Muscle of arm (tissue), 12 donors: Measurements from ENCODE around the gene GEMIN4. TPM values are rescaled to one million over a fixed set of nuclear protein-coding genes. Genes with fewer than 3 reads are reported as not detected.
"Not testable (repeated sequence)": the region's sequence is repeated elsewhere in the genome, so short reads cannot be mapped to it uniquely, and the experiment has no call there.

Source experiments
- DNase-seq: peaks from one replicate; pipeline ENCODE4 v3.0.0-alpha.2; 2013
- polyA plus RNA-seq, 12 donors: library from polyadenylated mRNA; unstranded; fragments of 120-200 nt; gene quantifications; one replicate each; pipeline ENCODE4 v1.2.1, GENCODE V29; 2013; ENCODE audit not compliant: insufficient read length in 12 of 12

Gene GEMIN4
- polyA plus RNA-seq, 12 donors, result 12.5 to 24.4 (median 14.5) TPM; not detected in 1

DNA sequence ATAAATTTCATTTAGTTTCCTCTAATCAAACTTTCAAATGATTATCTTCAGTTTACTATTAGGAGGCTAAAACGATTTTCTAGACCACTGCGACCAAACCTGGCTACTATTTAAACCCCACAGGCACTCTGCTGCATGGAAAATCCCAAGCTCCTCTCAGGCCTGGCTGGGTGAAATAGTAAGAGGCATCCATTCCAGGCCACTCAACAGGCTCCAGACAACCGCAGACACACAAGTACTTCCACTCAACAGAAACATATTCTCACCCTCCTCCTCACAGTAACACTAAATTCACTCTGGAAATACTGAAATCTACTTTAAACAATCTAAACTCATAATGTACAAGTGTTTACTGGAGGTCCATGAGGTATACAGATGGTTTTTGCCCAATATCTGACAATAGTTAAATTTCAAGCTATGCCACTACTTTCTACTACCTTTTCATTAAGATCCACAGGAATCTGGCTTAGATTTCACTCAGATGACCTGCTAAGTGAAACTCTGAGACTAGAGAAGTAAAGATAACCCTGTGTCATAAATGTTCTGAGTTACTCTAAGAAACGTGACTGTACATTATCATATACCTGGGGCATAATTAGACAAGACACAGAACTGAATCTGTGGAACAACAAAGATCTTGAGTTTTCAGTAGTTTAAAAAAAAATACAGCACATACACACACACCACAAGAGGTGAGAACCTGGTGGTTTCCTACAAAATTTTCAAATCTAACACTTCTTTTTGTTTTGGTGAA, 47.8 kb downstream of the GEMIN4 start:
- no peak for DNase-seq

DNA sequence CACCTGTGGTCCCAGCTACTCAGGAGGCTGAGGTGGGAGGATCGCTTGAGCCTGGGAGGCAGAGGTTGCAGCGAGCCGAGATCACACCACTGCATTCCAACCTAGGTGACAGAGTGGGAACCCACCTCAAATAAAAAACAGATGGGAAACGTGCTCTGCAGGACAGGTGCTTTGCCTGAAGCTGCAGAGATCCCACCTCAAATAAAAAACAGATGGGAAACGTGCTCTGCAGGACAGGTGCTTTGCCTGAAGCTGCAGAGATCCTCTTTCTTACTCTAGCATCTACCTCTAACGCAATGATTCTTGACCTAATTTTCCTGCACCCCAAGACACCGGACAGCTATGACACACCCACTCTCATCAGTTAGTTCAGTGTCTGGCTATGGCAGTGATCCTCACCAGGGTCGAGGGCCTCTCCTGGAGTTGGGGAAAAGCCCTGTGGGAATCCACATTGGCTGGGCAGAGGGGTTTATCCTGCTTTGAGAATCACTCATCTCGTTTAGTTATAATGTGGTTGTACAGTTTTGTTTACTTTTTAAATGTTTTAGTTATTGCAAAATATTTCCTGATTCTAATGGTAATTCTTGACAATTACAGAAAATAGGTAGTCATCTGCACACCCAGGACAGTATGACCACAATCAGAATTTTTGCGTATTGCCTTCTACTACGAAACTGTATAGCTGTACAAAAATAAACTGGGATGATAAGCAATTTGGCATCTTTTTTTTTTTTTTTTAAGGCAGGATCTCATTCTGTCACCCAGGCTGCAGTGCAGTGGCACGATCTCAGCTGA, 48.8 kb downstream of the GEMIN4 start:
- no peak for DNase-seq

DNA sequence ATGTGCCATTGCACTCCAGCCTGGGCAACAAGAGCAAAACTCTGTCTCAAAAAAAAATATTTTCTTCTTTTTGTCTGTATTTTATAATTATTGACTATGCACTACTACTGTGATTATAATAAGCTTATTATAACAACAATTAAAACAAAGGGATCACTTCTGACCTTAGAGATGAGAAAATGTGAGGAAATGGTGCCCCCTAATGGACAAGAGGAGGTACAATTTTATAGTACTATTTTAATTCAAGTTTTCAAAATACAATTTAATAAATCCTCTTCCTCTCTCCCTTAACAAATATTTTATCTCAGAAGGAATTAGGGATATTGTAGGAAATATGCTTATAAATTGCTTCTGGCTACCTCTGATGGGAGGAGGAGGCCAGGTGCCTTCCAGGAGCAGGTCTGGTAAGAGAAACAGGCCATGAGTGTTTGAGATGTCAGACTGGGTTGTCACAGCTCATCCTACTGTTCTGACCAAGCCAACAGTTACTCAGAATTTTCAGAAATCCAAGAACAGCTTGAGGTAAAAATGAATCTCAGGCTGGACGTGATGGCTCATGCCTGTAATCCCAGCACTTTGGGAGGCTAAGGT, 51.5 kb downstream of the GEMIN4 start:
- DNase-seq, result no peak

DNA sequence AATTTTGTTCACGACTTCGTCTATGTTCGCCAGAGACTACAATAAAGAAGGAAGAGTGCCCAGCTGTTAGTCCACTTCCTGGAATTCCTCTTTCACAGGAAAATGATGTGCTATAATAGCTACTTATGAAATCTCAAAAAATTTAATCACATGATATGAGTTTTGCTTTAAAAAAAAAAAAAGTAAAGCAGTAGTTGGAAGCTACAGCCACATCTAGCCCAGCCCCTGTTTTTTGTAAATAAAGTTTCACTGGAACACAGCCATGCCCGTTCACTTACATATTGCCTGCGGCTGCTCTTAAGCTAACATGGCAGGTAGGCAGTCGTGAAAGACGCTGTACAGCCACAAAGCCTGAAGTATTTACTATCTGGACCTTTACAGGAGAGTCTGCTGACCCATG, 52.7 kb downstream of the GEMIN4 start:
- no peak for DNase-seq

DNA sequence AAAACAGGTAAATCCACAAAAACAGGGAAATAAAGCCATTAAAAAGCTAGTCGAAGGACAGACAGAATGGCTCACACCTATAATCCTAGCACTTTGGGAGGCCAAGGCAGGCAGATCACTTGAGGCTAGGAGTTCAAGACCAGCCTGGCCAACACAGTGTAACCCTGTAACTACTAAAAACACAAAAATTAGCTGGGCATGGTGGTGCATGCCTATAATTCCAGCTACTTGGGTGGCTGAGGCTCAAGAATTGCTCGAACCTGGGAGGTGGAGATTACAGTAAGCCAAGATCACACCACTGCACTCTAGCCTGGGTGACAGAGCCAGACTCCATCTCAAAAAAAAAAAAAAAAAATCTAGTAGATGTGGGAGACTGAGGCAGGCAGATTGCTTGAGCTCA, 54.0 kb downstream of the GEMIN4 start:
- DNase-seq, result not testable (repeated sequence)

DNA sequence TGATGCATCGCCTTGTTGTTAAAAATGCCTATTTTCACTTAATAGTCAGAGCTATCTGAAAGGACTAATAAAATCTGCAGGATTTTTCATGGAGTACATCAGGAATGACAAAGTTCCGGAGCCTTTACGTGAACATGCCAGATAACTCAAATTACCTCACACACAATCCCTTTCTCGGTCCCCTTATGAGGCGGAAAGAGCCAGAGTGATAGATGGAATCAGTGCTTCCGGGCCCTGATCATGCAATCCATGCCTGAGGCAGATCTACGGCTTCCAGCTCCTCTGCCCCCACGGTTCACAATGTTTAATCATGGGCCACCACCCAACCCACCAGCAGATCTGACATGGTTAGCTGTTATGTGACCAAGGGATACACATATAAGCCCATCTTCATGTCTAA, 54.4 kb downstream of the GEMIN4 start:
- no peak for DNase-seq

DNA sequence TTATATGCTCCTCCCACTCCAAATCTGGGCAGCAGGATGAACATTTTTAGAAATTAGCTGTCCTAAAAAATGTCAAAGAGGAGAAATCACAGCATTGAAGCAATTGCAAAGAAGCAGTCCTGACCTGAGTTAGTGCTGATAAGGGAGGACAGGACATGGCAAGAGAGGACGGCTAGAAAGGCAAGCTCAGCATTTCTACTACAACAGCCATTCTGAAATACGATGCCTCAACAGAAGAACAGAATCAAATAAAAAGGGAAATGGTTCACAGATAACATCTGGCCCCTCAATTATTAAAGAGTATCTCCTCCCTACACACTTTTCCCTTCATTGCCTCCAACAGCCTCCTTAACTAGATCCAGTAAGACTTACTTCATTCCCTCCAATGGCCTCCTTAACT, 55.7 kb downstream of the GEMIN4 start:
- no peak for DNase-seq

Other genes starting within 250 kb of the GEMIN4 start
- gene VPS53, start 37.4 kb downstream of the GEMIN4 start, polyA plus RNA-seq, result 10 to 100 TPM in 11 of 12 donors, not detected in 1; 15.7 to 39.5 (median 21.5) TPM
- gene TLCD3A, start 19.7 kb downstream of the GEMIN4 start, polyA plus RNA-seq, result 10 to 100 TPM in 10 of 12 donors, 1 to 10 TPM in 1, not detected in 1; 5.4 to 25.7 (median 16.3) TPM
- 10 to 100 TPM in 11 of 12 donors, not detected in 1; 44.0 to 67.6 (median 57.7) TPM for gene GLOD4, start 30.0 kb upstream of the GEMIN4 start, polyA plus RNA-seq
- gene MRM3, start 30.1 kb upstream of the GEMIN4 start, polyA plus RNA-seq, result 10 to 100 TPM in 11 of 12 donors, not detected in 1; 10.9 to 20.0 (median 12.7) TPM
- 10 to 100 TPM in 11 of 12 donors, not detected in 1; 46.4 to 92.7 (median 52.4) TPM for gene NXN, start 227.5 kb upstream of the GEMIN4 start, polyA plus RNA-seq
- 10 to 100 TPM in 11 of 12 donors, not detected in 1; 11.3 to 17.8 (median 14.2) TPM for gene TIMM22, start 244.9 kb upstream of the GEMIN4 start, polyA plus RNA-seq